NCI-H82 treated with DMSO at 0.1 percent for 48 hours (cell line): Measurements from ENCODE around the gene AGER.
"Not testable (repeated sequence)": the region's sequence is repeated elsewhere in the genome, so short reads cannot be mapped to it uniquely, and the experiment has no call there.

Source experiments
- DNase-seq: peaks from one replicate; lab custom pipeline; 2025; ENCODE audit not compliant: unreplicated experiment; lab: John Stamatoyannopoulos, UW

Gene AGER

DNA sequence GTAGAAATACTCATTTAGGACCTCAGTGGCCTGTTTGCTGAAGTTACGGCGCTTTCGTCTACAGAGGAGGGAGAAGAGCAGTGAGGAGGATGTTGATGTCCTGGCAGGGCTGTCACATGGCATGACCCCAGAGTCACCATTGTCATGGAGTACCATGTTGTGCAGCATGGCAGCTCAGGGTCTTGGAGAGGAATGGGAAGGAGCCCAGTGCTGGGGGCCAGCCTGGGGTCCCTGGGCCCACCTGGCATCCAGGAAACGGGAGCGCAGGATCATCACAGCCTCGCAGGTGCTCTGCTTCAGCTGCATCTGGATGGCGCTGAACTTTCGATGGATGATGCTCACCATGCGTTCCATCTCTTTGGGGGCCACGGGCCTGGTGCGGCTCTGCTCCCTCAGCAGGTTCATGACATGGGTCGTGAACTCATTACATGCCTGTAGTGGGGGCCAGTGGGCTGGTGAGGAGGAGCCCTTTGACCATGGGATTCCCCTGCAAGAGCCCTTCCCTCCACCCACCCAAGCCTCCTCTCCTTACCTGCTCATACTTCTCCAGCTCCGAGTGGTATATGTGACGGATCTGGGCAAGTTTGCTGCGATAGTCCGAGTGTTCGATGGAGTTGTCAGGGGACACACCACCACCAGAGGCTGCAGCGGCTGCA, 3.8 kb upstream of the AGER start:
- not testable (repeated sequence) for DNase-seq

GRCh38 chr6:32187009-32187709, 3.1 kb upstream of the AGER start:
- no peak for DNase-seq

DNA sequence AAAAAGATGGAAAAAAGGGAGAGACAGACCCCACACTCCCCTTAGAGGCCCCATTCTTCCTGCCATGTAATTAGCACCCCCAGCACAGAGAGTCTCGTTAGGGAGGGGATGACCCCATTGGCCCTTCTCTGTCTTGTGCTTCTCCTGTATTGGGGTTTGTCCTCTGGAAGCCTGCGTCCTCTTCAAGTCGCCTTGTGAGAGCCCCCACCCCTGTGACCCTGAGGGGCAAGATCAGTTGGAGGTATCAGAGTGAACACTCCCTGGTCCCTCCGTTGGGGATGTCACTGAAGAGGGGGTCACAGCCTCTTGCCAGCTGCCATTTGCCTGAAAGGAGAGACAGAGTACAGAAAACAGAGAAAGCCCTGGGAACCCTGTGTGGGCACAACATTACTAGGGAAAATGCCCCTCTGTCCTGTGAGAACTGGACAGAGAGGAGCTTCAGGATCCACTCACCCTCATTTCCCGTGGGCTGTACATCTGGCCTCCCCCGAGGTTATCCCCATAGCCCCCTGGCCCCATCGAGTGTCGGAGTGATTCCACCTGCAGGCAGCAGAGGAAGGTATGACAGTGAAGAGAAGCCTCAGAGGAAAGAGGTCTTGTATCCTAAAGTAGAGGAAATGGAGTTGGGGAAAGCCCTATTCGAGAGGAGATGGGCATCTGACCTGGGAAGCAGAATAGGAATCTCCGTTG, 2.2 kb upstream of the AGER start:
- not testable (repeated sequence) for DNase-seq

GRCh38 chr6:32185681-32186131, 1.7 kb upstream of the AGER start:
- DNase-seq: peak; percentile 49

GRCh38 chr6:32183483-32184083, 470 bp downstream of the AGER start:
- no peak for DNase-seq

DNA sequence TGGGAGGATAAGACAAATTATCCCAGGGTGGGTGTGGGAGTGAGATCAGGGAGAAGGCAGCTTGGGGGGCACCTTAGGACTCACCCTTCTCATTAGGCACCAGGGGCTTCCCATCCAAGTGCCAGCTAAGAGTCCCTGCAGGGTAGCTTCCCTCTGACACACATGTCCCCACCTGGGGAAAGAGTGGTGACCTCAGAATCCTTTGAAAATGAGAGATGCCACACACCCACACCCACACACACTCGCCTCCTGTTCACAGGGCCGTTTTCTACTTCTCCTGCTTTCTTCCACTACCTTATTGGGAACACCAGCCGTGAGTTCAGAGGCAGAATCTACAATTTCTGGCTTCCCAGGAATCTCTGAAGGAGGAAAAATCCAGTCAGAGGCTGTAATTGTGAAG, 1.0 kb downstream of the AGER start:
- DNase-seq: no peak

GRCh38 chr6:32182555-32182981, 1.5 kb downstream of the AGER start:
- DNase-seq: no peak

DNA sequence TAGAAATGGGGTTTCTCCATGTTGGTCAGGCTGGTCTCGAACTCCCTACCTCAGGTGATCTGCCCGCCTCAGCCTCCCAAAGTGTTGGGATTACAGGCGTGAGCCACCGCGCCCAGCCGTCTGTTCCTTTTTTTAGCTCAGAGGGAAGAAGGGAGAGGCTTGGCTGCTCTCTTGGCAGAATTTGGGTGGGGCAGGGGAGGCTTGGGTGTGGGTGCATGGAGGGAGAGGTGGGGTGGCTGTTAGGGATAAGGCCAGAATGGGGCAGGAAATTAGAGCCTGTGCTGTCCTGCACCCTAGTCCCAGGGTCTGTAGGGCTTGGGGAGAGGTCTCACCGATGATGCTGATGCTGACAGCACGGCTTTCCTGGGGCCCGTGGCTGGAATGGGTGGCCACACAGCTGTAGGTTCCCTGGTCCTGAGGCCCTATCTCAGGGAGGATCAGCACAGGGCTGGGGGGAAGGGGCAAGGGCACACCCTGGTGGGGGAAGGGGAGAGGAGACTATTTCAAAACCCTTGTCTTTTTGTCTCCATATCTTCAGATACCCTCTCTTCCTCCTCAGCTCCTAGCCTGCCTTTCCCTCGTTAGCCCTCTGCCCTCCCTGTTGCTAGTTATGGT, 2.0 kb downstream of the AGER start:
- no peak for DNase-seq

DNA sequence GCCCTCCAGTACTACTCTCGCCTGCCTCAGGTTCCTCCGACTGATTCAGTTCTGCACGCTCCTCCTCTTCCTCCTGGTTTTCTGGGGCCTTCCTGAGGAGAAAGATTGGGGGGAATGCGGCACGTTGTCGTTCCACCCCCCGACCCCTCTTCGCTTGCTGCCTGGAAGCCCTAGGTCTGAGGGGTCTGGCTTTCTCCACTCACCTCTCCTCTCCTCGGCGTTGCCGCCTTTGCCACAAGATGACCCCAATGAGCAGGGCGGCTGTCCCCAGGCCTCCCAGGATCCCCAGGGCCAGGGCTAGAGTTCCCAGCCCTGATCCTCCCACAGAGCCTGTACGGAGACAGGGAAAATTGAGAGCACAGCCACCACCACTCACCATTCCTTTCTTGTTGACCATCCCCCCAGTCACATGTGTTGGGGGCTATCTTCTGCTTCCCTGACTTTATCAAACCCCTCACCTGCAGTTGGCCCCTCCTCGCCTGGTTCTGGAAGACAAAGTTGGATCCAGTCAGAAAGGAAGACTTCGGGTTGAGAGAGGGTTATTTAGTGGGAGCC, 2.8 kb downstream of the AGER start:
- no peak for DNase-seq

DNA sequence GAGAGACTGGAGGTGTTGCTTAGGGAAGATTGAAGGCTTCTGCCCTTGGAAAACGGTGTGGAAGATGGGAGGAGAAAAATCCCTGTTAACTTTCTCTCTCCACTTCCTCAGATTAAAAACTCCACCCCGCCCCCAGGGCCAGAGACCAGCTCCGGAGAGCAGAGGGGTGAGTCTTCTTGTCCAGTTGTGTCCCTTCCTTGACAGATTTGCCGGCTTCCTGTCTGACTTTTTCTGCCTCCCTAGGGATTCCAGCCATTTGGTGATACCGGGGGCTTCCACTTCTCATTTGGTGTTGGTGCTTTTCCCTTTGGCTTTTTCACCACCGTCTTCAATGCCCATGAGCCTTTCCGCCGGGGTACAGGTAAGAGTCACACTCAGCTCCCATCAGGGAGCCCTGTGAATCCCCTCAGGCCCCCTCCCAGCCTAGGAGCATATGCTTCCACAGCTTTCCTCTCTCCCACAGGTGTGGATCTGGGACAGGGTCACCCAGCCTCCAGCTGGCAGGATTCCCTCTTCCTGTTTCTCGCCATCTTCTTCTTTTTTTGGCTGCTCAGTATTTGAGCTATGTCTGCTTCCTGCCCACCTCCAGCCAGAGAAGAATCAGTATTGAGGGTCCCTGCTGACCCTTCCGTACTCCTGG, 4.2 kb downstream of the AGER start:
- no peak for DNase-seq

DNA sequence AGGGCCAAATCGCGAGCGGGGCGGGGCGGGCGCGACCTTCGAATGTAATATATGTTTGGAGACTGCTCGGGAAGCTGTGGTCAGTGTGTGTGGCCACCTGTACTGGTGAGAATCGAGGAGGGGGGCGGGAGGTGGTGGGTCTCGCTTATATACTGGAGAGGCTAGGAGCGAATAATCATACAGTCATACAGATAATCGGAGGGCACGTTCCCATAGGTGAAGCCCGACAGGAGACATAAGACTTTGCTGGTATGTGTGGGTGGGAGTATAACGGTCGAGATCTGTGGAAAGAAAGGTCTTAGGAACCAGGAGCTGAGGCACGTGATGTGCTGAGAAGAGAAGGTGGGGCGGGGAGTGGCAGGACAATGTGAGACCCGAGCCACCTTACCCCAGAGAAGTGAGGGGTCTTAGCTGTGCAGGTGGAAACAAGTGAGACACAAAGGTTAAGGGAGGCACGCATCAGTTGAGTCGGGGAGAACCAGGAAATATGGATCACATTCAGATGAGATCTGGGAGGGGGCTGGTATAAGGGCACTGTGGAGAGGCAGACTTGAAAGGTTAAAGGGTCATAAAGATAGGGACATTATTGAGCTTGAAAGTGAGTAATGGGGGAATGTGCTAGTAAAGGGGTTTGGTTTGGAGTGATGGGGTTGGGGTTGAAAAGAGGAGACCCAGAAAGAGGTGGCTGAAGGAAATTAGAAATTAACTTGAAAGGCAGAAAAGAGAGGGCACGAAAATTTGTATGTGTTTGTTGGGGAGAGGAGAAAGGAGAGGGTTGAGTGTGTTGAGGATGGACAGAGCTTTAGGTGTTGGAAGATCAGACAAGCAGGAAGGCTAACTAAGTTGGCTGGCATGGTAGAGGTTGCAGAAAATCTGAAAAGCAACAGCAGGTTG, 5.3 kb downstream of the AGER start:
- no peak for DNase-seq

- DNase-seq: peak; percentile 100
Measured at GRCh38 chr6:32177788-32178546, 6.1 kb downstream of the AGER start, which contains the start of gene RNF5. Gene RNF5 (plus strand): TSS chr6:32178405. CDS start chr6:32178512, 107 bp downstream.

- peak; percentile 88 for DNase-seq
Measured at GRCh38 chr6:32177183-32177787, 6.8 kb downstream of the AGER start.

DNA sequence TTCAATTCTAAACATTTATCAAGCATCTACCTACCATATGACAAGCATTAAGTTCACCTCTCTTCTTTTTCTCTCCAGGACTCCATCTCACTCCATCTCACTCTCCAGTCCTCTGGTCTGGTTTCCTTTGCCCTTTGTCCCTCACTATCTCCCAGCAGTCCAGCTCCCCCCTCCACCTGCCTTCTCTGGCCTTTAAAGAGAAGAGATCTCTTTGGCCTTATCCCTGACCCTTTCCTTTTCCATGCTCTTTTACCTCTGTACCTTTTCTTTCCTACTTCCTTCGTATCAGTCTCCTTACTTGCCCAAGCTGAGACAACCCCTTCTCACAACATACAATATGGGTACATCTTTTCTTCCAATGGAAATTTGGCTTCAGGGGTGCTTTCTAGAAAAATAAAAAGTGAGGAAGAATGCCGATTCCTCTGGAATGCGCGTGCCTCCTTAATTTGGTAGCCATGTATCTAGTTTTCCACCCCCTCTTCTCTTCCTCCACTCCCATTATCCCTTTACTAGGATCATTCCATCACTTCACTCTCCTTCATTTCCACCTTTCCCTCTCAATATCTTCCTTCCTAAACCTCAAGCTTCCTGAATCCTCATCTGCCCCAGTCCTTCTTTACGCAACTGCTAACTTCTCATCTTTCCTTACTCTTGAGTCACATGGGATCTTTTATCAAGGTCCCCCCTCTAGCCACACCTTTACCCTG, 7.4 kb downstream of the AGER start:
- DNase-seq: peak; percentile 78

GRCh38 chr6:32175711-32176475, 8.2 kb downstream of the AGER start, which contains the start of gene AGPAT1:
Gene AGPAT1 (minus strand): TSS chr6:32176084. CDS start chr6:32171496, 4,588 bp downstream.
- DNase-seq: peak; percentile 89

DNA sequence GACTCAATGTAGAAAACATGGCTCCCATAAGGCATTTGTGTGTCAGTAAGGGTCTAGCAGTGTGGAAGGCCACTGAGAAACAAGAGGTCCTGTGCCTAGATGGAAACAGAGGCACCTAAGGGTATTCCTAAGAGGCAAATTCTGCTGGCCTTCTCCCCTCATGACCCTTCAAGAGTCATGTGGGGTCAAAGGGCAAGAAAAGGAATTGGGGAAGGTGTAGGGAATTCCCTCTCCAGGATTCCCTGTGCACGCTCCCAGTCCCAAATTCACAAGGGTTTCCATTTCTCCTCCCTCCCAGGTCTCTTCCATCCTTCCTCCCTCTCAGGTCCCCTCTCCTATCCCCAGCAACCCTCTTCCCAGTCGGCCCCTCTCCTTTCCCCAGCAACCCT, 8.7 kb downstream of the AGER start:
- no peak for DNase-seq

GRCh38 chr6:32174416-32174815, 9.6 kb downstream of the AGER start:
- DNase-seq: no peak
